GM12873 (cell line): ENCODE measurements around the gene ACSS1.

ENCODE experiments used
- CTCF ChIP-seq: IDR thresholded peaks from 2 replicates; pipeline ENCODE4 v1.5.1; 2012; ENCODE audit warnings: low read depth, mild to moderate bottlenecking, moderate library complexity, low read length, control low read depth; ENCODE audit not compliant: insufficient read depth; ENCODE audit errors: missing control alignments

Gene ACSS1

DNA sequence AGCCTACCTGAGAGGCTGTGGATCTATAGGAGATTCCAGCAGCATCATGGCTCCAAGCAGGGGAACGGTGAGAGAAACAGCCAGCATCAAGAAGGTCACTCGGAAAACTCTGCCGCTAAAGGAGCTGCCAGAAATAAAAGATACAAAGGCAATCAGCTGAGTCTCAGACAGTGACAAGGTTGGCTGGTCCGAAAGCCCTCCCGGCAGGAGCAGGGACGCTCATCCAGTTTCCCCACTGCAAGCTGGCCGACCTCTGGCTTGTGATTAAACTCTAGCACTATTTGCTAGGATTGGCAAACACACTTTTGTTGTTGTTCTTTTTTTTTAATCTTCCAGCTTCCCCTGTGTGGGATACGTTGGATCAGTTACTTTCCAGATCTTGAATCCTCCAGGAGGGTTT lies 74.0 kb downstream of the ACSS1 start:
- no peak for TF ChIP-seq CTCF

GRCh38 chr20:24981790-24982189 lies 76.1 kb downstream of the ACSS1 start:
- no peak for TF ChIP-seq CTCF

GRCh38 chr20:24981282-24981681 lies 76.7 kb downstream of the ACSS1 start:
- TF ChIP-seq CTCF = no peak

DNA sequence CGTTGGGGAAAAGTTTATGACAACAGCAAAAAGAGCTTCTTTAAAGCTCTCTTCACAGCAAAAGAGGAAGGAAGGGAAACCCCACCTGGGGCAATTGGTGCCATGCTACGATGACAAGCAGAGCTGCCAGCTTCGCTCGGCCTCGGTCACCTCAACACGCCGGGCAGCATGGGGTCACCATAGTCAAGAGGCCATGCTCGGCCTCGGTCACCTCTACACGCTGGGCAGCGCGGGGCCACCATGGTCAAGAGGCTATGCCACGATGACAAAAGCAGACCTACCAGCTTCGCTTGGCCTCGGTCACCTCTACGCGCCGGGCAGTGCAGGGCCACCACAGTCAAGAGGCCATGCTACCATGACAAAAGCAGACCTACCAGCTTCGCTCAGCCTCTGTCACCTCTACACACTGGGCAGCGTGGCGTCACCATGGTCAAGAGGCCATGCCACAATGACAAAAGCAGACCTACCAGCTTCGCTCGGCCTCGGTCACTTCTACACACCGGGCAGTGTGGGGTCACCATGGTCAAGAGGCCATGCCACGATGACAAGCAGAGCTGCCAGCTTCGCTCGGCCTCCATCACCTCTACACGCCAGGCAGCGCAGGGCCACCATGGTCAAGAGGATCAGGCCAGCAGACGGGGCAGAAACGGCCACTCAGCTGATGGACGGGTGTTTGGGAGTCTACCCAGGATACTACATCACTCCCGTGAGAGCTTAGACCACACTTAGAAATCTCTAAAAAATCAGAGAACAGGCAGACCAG lies 77.5 kb downstream of the ACSS1 start:
- no peak for TF ChIP-seq CTCF

- no peak for TF ChIP-seq CTCF
Measured at GRCh38 chr20:24979036-24979960, 78.6 kb downstream of the ACSS1 start.

DNA sequence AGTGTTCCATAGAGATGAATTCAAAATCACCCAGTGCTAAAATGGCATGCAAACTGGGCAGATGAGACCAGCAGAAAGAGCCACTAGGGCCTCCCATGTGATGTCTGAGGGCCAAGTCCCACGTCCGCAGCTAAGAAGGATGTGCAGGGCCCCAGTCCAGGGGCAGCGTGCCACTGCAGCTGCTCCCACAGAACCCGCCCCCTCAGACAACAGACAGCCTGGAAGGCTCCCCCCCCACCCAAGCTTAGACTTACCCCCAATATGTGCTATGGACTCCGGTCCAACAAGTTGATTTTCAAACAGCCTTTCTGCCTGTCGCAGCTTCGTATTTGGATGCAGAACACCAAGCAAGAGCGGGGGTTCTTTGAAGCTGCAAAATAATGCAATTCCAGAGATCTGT lies 79.4 kb downstream of the ACSS1 start:
- TF ChIP-seq CTCF = no peak

DNA sequence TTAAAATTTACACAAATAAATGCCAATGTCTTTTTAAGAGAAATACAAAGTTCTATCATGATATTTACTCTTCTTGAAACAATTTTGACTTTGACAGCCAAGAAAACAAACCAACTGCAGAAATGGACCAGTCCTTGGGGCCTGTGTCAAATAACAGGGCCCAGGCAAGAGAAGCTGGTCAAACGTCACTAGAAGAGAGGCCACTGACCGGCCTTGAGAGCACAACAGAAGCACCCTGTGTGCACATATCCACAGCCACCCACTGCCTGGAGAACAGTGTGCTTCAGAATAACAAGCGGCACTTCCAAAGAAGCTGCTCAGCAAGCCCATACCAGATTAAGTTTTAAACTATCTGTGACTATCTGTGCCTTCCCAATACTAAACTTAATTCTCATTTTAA lies 80.1 kb downstream of the ACSS1 start:
- TF ChIP-seq CTCF = no peak
